ENCODE data around the gene BCAR1. TPM values are rescaled to one million over a fixed set of nuclear protein-coding genes. Genes with fewer than 3 reads are reported as not detected.
A peak's percentile ranks its signal among the peaks of the same experiment; 100 is the strongest.
"Not testable (repeated sequence)": the region's sequence is repeated elsewhere in the genome, so short reads cannot be mapped to it uniquely, and the experiment has no call there.

Gene BCAR1
- total RNA-seq, 1 donor from 2014 or later, result 21.6 TPM

- not testable (repeated sequence) for FAIRE-seq
Observed at GRCh38 chr16:75272629-75273028, 21.2 kb upstream of the BCAR1 start.

GRCh38 chr16:75272097-75272551 lies 20.7 kb upstream of the BCAR1 start:
- FAIRE-seq, result no peak
- no peak for DNase-seq (ENCODE audit: low spot score in 2 of 2)

More at GRCh38 chr16:75272629-75273028, 21.2 kb upstream of the BCAR1 start:
- DNase-seq (ENCODE audit: low spot score in 2 of 2), result not testable (repeated sequence)

GRCh38 chr16:75271441-75272096 lies 20.1 kb upstream of the BCAR1 start:
- DNase-seq (ENCODE audit: low spot score in 2 of 2) (no peak), FAIRE-seq (no peak)

GRCh38 chr16:75269358-75269757 lies 17.9 kb upstream of the BCAR1 start:
- not testable (repeated sequence) for DNase-seq (ENCODE audit: low spot score in 2 of 2); FAIRE-seq

GRCh38 chr16:75267631-75268264 lies 16.3 kb upstream of the BCAR1 start:
- no peak for FAIRE-seq
- peak; percentile 49 to 75 for DNase-seq (ENCODE audit: low spot score in 2 of 2)

- peak; percentile 49 to 77 for DNase-seq (ENCODE audit: low spot score in 2 of 2)
- FAIRE-seq, result no peak
Observed at GRCh38 chr16:75266738-75267630, 15.6 kb upstream of the BCAR1 start.

GRCh38 chr16:75265911-75266701 lies 14.7 kb upstream of the BCAR1 start:
- FAIRE-seq (no peak), DNase-seq (ENCODE audit: low spot score in 2 of 2) (peak; percentile 93 to 96)

- FAIRE-seq, result no peak
- DNase-seq (ENCODE audit: low spot score in 2 of 2), result peak in 1 of 2 donors; percentile 66
Observed at GRCh38 chr16:75264999-75265910, 13.8 kb upstream of the BCAR1 start.

GRCh38 chr16:75264457-75264998 lies 13.1 kb upstream of the BCAR1 start:
- DNase-seq (ENCODE audit: low spot score in 2 of 2) (peak in 1 of 2 donors; percentile 50), FAIRE-seq (no peak)

- FAIRE-seq, result no peak
- peak in 1 of 2 donors; percentile 35 for DNase-seq (ENCODE audit: low spot score in 2 of 2)
Observed at GRCh38 chr16:75263963-75264445, 12.6 kb upstream of the BCAR1 start.

GRCh38 chr16:75263291-75263962 lies 12.0 kb upstream of the BCAR1 start:
- FAIRE-seq, result no peak
- DNase-seq (ENCODE audit: low spot score in 2 of 2), result peak; percentile 13 to 21

- DNase-seq (ENCODE audit: low spot score in 2 of 2), result no peak
- no peak for FAIRE-seq
Observed at GRCh38 chr16:75262800-75263127, 11.3 kb upstream of the BCAR1 start.

GRCh38 chr16:75262104-75262799 lies 10.8 kb upstream of the BCAR1 start:
- FAIRE-seq, result no peak
- peak in 1 of 2 donors; percentile 3 for DNase-seq (ENCODE audit: low spot score in 2 of 2)

- DNase-seq (ENCODE audit: low spot score in 2 of 2) (peak in 1 of 2 donors; percentile 11), FAIRE-seq (no peak)
Observed at GRCh38 chr16:75261590-75262078, 10.2 kb upstream of the BCAR1 start.

GRCh38 chr16:75260851-75261589 lies 9.6 kb upstream of the BCAR1 start:
- FAIRE-seq (no peak), DNase-seq (ENCODE audit: low spot score in 2 of 2) (no peak)

GRCh38 chr16:75258807-75259141 lies 7.3 kb upstream of the BCAR1 start:
- FAIRE-seq (no peak), DNase-seq (ENCODE audit: low spot score in 2 of 2) (no peak)
